Measurements from ENCODE around the gene C3orf70.

C3orf70 gene, protein sequence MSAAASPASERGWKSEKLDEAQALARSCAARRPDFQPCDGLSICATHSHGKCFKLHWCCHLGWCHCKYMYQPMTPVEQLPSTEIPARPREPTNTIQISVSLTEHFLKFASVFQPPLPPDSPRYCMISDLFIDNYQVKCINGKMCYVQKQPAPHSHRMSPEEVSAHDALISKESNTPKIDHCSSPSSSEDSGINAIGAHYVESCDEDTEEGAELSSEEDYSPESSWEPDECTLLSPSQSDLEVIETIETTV

DNA sequence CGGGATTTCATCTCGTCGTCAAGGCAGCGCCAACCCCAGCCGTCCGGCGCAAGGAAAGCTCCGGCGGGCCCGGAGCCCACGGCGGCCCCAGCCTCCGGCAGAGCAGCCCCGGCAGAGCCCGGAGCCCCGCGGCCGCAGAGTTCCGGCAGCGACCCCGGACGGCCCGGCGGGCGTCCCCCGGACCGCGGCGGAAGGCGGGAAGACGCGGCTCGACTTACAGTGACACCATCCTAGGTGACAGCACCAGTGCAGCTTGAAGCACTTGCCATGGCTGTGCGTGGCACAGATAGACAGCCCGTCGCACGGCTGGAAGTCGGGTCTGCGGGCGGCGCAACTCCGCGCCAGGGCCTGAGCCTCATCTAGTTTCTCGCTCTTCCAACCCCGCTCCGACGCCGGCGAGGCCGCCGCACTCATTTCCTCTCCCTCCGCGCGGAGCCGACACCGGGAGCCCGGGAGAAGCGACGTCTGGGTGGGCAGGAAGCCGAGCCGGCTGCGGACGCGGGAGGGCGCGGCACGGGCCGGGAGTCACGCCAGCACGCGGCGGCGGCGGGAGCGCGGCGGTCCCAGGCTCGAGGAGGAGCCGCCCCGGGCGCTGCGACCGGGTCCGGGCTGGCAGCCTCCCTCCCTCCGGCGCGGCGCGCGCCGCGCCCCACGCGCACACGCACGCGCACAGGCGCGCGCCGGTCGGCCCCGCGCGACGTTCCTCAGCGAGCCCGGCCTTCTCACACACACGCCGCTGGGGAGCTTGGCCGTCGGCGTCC, at the start of gene C3orf70:
TSS of gene C3orf70 (minus strand) at position 651 of the 761 bp plus-strand sequence. CDS start at position 414, 237 bp downstream.
- Histone ChIP-seq H3K4me1 (ENCODE audit: control insufficient read depth, insufficient read depth, low read length) (no peaks in the 10 kb centered on the region), H3K27ac (ENCODE audit: extremely low read depth, low read depth, low read length) (peak within 1 kb of the TSS; percentile 59; the same call in 1 of the 2 replicates), H3K9me3 (ENCODE audit: control insufficient read depth, insufficient read depth, low read depth, low read length) (no peaks in the 10 kb centered on the region), H3K36me3 (ENCODE audit: control insufficient read depth in 2 of 2, insufficient read depth in 1 of 2, low read length in 2 of 2) (no peaks in the 10 kb centered on the region), H3K4me3 (ENCODE audit: low read depth, low read length) (peak within 1 kb of the TSS; percentile 75)
- ChIA-PET CTCF (interaction anchor here (0.7 to 0.8 kb wide), 4 partner anchors 37 to 278 kb away, joined by 3 to 4 read pairs (median 4); no protein-coding TSS in a partner anchor), POLR2A (no interaction called here)
- TF ChIP-seq, protein P1, sequence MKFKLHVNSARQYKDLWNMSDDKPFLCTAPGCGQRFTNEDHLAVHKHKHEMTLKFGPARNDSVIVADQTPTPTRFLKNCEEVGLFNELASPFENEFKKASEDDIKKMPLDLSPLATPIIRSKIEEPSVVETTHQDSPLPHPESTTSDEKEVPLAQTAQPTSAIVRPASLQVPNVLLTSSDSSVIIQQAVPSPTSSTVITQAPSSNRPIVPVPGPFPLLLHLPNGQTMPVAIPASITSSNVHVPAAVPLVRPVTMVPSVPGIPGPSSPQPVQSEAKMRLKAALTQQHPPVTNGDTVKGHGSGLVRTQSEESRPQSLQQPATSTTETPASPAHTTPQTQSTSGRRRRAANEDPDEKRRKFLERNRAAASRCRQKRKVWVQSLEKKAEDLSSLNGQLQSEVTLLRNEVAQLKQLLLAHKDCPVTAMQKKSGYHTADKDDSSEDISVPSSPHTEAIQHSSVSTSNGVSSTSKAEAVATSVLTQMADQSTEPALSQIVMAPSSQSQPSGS (tag by site-specific recombination; IDR thresholded peaks at IDR 0.05; ENCODE audit: low read depth) = no peak
- TF ChIP-seq ZNF777 (tag by site-specific recombination; IDR thresholded peaks at IDR 0.05; ENCODE audit: borderline replicate concordance) = 0 out of 2 replicates have a peak, but pooled peaks have one; percentile 45
- 0 out of 2 replicates have a peak, but pooled peaks have one; percentile 62 for TF ChIP-seq ZBTB7A (tag by site-specific recombination; IDR thresholded peaks at IDR 0.05; ENCODE audit: low read depth)
- TF ChIP-seq, protein P2, sequence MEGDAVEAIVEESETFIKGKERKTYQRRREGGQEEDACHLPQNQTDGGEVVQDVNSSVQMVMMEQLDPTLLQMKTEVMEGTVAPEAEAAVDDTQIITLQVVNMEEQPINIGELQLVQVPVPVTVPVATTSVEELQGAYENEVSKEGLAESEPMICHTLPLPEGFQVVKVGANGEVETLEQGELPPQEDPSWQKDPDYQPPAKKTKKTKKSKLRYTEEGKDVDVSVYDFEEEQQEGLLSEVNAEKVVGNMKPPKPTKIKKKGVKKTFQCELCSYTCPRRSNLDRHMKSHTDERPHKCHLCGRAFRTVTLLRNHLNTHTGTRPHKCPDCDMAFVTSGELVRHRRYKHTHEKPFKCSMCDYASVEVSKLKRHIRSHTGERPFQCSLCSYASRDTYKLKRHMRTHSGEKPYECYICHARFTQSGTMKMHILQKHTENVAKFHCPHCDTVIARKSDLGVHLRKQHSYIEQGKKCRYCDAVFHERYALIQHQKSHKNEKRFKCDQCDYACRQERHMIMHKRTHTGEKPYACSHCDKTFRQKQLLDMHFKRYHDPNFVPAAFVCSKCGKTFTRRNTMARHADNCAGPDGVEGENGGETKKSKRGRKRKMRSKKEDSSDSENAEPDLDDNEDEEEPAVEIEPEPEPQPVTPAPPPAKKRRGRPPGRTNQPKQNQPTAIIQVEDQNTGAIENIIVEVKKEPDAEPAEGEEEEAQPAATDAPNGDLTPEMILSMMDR (tag by site-specific recombination; IDR thresholded peaks at IDR 0.05) = 0 out of 2 replicates have a peak, but pooled peaks have one; percentile 36
- peak; percentile 64; the same call in 1 of the 2 replicates for TF ChIP-seq ZNF335 (tag by site-specific recombination; conservative IDR thresholded peaks at IDR 0.05)
- TF ChIP-seq, protein P3, sequence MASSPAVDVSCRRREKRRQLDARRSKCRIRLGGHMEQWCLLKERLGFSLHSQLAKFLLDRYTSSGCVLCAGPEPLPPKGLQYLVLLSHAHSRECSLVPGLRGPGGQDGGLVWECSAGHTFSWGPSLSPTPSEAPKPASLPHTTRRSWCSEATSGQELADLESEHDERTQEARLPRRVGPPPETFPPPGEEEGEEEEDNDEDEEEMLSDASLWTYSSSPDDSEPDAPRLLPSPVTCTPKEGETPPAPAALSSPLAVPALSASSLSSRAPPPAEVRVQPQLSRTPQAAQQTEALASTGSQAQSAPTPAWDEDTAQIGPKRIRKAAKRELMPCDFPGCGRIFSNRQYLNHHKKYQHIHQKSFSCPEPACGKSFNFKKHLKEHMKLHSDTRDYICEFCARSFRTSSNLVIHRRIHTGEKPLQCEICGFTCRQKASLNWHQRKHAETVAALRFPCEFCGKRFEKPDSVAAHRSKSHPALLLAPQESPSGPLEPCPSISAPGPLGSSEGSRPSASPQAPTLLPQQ (tag by site-specific recombination; IDR thresholded peaks at IDR 0.05) = no peak
- TF ChIP-seq, protein P4, sequence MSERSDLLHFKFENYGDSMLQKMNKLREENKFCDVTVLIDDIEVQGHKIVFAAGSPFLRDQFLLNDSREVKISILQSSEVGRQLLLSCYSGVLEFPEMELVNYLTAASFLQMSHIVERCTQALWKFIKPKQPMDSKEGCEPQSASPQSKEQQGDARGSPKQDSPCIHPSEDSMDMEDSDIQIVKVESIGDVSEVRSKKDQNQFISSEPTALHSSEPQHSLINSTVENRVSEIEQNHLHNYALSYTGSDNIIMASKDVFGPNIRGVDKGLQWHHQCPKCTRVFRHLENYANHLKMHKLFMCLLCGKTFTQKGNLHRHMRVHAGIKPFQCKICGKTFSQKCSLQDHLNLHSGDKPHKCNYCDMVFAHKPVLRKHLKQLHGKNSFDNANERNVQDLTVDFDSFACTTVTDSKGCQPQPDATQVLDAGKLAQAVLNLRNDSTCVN (tag by site-specific recombination; optimal IDR thresholded peaks at IDR 0.05) = peak; percentile 84
- peak; percentile 43; the same call in 1 of the 2 replicates for TF ChIP-seq ZNF596 (tag by site-specific recombination; IDR thresholded peaks at IDR 0.05)
- TF ChIP-seq GLIS1 (tag by site-specific recombination; IDR thresholded peaks at IDR 0.05) = peak; percentile 24; the same call in 1 of the 2 replicates
- TF ChIP-seq GLI2 (tag by site-specific recombination; IDR thresholded peaks at IDR 0.05; ENCODE audit: borderline replicate concordance, low read depth) = no peak
- TF ChIP-seq, protein P5, sequence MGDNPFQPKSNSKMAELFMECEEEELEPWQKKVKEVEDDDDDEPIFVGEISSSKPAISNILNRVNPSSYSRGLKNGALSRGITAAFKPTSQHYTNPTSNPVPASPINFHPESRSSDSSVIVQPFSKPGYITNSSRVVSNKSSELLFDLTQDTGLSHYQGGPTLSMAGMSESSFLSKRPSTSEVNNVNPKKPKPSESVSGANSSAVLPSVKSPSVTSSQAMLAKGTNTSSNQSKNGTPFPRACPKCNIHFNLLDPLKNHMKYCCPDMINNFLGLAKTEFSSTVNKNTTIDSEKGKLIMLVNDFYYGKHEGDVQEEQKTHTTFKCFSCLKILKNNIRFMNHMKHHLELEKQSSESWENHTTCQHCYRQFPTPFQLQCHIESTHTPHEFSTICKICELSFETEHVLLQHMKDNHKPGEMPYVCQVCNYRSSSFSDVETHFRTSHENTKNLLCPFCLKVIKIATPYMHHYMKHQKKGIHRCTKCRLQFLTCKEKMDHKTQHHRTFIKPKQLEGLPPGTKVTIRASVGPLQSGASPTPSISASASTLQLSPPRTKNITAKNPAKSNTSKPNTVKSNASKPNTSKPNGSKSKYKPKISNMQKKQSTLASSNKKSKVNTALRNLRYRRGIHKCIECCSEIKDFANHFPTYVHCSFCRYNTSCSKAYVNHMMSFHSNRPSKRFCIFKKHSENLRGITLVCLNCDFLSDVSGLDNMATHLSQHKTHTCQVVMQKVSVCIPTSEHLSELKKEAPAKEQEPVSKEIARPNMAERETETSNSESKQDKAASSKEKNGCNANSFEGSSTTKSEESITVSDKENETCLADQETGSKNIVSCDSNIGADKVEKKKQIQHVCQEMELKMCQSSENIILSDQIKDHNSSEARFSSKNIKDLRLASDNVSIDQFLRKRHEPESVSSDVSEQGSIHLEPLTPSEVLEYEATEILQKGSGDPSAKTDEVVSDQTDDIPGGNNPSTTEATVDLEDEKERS (tag by site-specific recombination; IDR thresholded peaks at IDR 0.05) = no peak; the same call in 1 of the 2 replicates
- peak; percentile 72; the same call in 1 of the 2 replicates for TF ChIP-seq ZBTB20 (tag by site-specific recombination; IDR thresholded peaks at IDR 0.05)
- TF ChIP-seq ZNF660 (tag by site-specific recombination; IDR thresholded peaks at IDR 0.05) = peak; percentile 91; the same call in 1 of the 2 replicates
- TF ChIP-seq ZSCAN30 (tag by site-specific recombination; IDR thresholded peaks at IDR 0.05) = peak; percentile 66
- TF ChIP-seq YY1 (tag by site-specific recombination; IDR thresholded peaks at IDR 0.05) = 0 out of 2 replicates have a peak, but pooled peaks have one; percentile 15
- TF ChIP-seq KLF8 (tag by site-specific recombination; IDR thresholded peaks at IDR 0.05) = peak; percentile 18; the same call in 1 of the 2 replicates
- TF ChIP-seq BCL11B (tag by site-specific recombination; IDR thresholded peaks at IDR 0.05; ENCODE audit: low read depth) = 0 out of 2 replicates have a peak, but pooled peaks have one; percentile 19
- TF ChIP-seq ZFP37 (tag by site-specific recombination; IDR thresholded peaks at IDR 0.05) = peak; percentile 31; the same call in 1 of the 2 replicates
- TF ChIP-seq, protein P6, sequence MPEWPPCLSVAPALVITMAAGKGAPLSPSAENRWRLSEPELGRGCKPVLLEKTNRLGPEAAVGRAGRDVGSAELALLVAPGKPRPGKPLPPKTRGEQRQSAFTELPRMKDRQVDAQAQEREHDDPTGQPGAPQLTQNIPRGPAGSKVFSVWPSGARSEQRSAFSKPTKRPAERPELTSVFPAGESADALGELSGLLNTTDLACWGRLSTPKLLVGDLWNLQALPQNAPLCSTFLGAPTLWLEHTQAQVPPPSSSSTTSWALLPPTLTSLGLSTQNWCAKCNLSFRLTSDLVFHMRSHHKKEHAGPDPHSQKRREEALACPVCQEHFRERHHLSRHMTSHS (tag by site-specific recombination; IDR thresholded peaks at IDR 0.05) = no peak
- no peak for TF ChIP-seq ZXDB (tag by site-specific recombination; IDR thresholded peaks at IDR 0.05)
- TF ChIP-seq ZNF561 (tag by site-specific recombination; IDR thresholded peaks at IDR 0.05; ENCODE audit: borderline replicate concordance) = peak; percentile 37; the same call in 1 of the 2 replicates
- 0 out of 2 replicates have a peak, but pooled peaks have one; percentile 27 for TF ChIP-seq ZNF324 (tag by site-specific recombination; IDR thresholded peaks at IDR 0.05)
- TF ChIP-seq KLF16 (tag by site-specific recombination; IDR thresholded peaks at IDR 0.05) = 0 out of 2 replicates have a peak, but pooled peaks have one; percentile 41
- TF ChIP-seq ZNF600 (tag by site-specific recombination; IDR thresholded peaks at IDR 0.05) = peak; percentile 68; the same call in 1 of the 2 replicates

Measured in HEK293 (cell line).